KMS-11 (cell line): ENCODE results near the gene CUL2.

Experiments
- H2AFZ ChIP-seq: fragments of 200-600 bp; sonication (generic); 2 replicates; pipeline ENCODE4 v1.6.1; 2016; ENCODE audit warnings: antibody characterized with exemption, mixed run types, low read depth
- H3K27ac ChIP-seq: fragments of 200-600 bp; sonication (generic); 2 replicates; pipeline ENCODE4 v1.6.1; 2016; ENCODE audit warnings: mild to moderate bottlenecking, mixed run types
- H3K27me3 ChIP-seq: fragments of 200-600 bp; sonication (generic); 2 replicates; pipeline ENCODE4 v1.6.1; 2017; ENCODE audit warnings: mild to moderate bottlenecking, low read depth, mixed run types, moderate library complexity; ENCODE audit not compliant: insufficient read depth
- H3K36me3 ChIP-seq: fragments of 200-600 bp; sonication (generic); 2 replicates; pipeline ENCODE4 v1.6.1; 2017; ENCODE audit warnings: mild to moderate bottlenecking, mixed run types; ENCODE audit not compliant: insufficient read depth
- H3K4me1 ChIP-seq: fragments of 200-600 bp; sonication (generic); 2 replicates; pipeline ENCODE4 v1.6.1; 2016; ENCODE audit warnings: mild to moderate bottlenecking, low read depth, mixed run types; ENCODE audit not compliant: poor library complexity, severe bottlenecking
- H3K4me2 ChIP-seq: fragments of 200-600 bp; sonication (generic); 2 replicates; pipeline ENCODE4 v1.7.0; 2016; ENCODE audit warnings: mild to moderate bottlenecking, mixed run types
- H3K4me3 ChIP-seq: fragments of 200-600 bp; sonication (generic); IDR thresholded peaks from 2 replicates; pipeline ENCODE4 v1.6.1; 2017; ENCODE audit warnings: low read depth, low read length, mixed read lengths; ENCODE audit not compliant: insufficient read depth
- H3K79me2 ChIP-seq: fragments of 200-600 bp; sonication (generic); 2 replicates; pipeline ENCODE4 v1.6.1; 2016; ENCODE audit warnings: low read depth, mixed run types; ENCODE audit not compliant: insufficient read depth
- H3K9ac ChIP-seq: fragments of 200-600 bp; sonication (generic); 2 replicates; pipeline ENCODE4 v1.6.1; 2016; ENCODE audit warnings: mild to moderate bottlenecking, mixed run types
- H4K20me1 ChIP-seq: fragments of 200-600 bp; sonication (generic); 2 replicates; pipeline ENCODE4 v1.6.1; 2016; ENCODE audit warnings: mild to moderate bottlenecking, mixed run types; ENCODE audit not compliant: insufficient read depth
- CTCF ChIP-seq: fragments of 200-600 bp; sonication (generic); conservative IDR thresholded peaks from 2 replicates; pipeline ENCODE4 v1.6.1; 2017; ENCODE audit warnings: low read depth, mild to moderate bottlenecking, antibody characterized with exemption, low read length, moderate library complexity, mixed read lengths

CUL2 gene

DNA sequence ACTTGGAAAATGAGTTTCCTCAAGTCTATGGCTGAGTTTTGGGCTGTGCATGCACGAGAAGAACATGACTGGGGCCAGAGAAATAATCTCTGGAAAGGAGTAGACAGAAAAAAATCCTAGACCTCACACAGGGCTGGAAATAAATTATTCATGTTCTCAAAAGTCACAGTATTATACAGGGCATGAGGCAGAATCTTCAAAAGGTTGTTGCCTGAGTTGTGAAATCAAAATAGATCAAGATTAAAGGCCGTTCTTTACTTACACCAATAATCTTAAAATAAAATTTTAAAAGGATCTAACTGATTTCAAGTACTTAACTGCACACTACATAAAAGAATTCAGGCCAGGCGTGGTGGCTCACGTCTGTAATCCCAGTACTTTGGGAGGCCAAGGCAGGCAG is 22.4 kb upstream of the CUL2 start:
- no peak for TF ChIP-seq CTCF

DNA sequence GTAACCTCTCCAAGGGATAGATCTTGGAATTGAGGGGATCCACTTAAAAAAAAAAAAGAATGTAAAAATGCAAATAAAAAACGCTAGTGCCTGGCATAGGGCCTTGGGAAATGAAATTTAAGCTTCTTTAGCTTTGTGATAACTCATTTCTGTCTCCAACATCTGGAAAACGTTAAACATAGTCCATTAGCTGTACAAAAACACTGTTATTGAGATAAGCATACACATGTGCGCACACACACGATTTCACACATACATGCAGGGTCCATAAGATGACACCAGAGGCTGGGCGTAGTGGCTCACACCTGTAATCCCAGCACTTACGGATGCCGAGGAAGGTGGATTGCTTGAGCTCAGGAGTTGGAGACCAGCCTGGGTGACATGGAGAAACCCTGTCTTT is 13.7 kb upstream of the CUL2 start:
- Histone ChIP-seq H4K20me1 (no peaks in the 10 kb centered on the region), H3K36me3 (no peaks in the 10 kb centered on the region), H3K4me3 (no peak overlapping the region), H3K79me2 (no peaks in the 10 kb centered on the region), H3K27me3 (no peaks in the 10 kb centered on the region), H3K9ac (no peak overlapping the region), H3K4me2 (no peak overlapping the region), H3K4me1 (no peaks in the 10 kb centered on the region), H2AFZ (no peak overlapping the region), H3K27ac (no peak overlapping the region)
- TF ChIP-seq CTCF = no peak

More for the DNA sequence above, 22.4 kb upstream of the CUL2 start:
- no peak overlapping the region for H3K9ac ChIP-seq
- H3K4me3 ChIP-seq = no peak overlapping the region
- no peak overlapping the region for H3K4me2 ChIP-seq
- H3K79me2 ChIP-seq = no peaks in the 10 kb centered on the region
- no peak overlapping the region for H3K27ac ChIP-seq
- no peaks in the 10 kb centered on the region for H3K36me3 ChIP-seq
- no peaks in the 10 kb centered on the region for H3K27me3 ChIP-seq
- no peaks in the 10 kb centered on the region for H4K20me1 ChIP-seq
- H2AFZ ChIP-seq = no peak overlapping the region
- no peaks in the 10 kb centered on the region for H3K4me1 ChIP-seq

GRCh38 chr10:35097510-35097909 is 7.4 kb upstream of the CUL2 start:
- Histone ChIP-seq H3K4me3 (no peak overlapping the region), H3K36me3 (no peaks in the 10 kb centered on the region), H3K9ac (no peak overlapping the region), H2AFZ (no peak overlapping the region), H3K27me3 (no peaks in the 10 kb centered on the region), H3K4me2 (no peak overlapping the region), H3K4me1 (no peaks in the 10 kb centered on the region), H3K27ac (no peak overlapping the region), H3K79me2 (no peaks in the 10 kb centered on the region), H4K20me1 (no peaks in the 10 kb centered on the region)
- TF ChIP-seq CTCF = no peak

DNA sequence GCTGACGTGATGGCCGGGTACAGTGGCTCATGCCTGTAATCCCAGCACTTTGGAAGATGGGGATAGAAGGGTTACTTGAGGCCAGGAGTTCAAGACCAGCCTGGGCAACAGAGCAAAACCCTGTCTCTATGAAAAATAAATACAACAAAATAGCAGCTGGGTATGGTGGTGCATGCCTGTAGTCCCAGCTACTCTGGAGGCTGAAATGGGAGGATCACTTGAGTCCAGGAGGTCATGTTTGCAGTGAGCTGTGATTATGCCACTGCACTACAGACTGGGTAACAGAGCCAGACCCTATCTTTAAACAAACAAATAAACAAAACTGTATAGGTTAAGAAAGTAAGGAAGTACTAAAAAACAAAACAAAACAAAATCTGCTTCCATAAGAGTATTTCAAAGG is 6.2 kb upstream of the CUL2 start:
- Histone ChIP-seq H3K9ac (no peak overlapping the region), H3K4me2 (no peak overlapping the region), H3K4me3 (no peak overlapping the region), H3K79me2 (no peaks in the 10 kb centered on the region), H3K36me3 (no peaks in the 10 kb centered on the region), H3K27ac (no peak overlapping the region), H4K20me1 (no peaks in the 10 kb centered on the region), H3K27me3 (no peaks in the 10 kb centered on the region), H2AFZ (no peak overlapping the region), H3K4me1 (no peaks in the 10 kb centered on the region)
- TF ChIP-seq CTCF = no peak

- no peak overlapping the region for H3K9ac ChIP-seq
- H3K27me3 ChIP-seq = no peaks in the 10 kb centered on the region
- H3K79me2 ChIP-seq = peaks cover 25% of the 10 kb centered on the region
- H3K36me3 ChIP-seq = no peaks in the 10 kb centered on the region
- H3K27ac ChIP-seq = no peak overlapping the region
- no peak overlapping the region for H3K4me2 ChIP-seq
- H2AFZ ChIP-seq = no peak overlapping the region
- H3K4me3 ChIP-seq = no peak overlapping the region
- TF ChIP-seq CTCF = no peak
- H4K20me1 ChIP-seq = no peaks in the 10 kb centered on the region
- peaks cover 22% of the 10 kb centered on the region for H3K4me1 ChIP-seq
These were observed 2.7 kb upstream of the CUL2 start for GRCh38 chr10:35092851-35093250.
